AG04450 (cell line): ENCODE results near the gene CXXC4. TPM values are rescaled to one million over a fixed set of nuclear protein-coding genes. Genes with fewer than 3 reads are reported as not detected.

Experiments used
- CTCF ChIA-PET: fragments of 300-600, 350-600 bp; formaldehyde crosslinking; extraction: SDS; loops from one replicate; lab custom pipeline; 2022; ENCODE audit warnings: antibody characterized with exemption, inconsistent platforms; lab: Charles Lee
- POLR2A ChIA-PET: fragments of 350-600 bp; formaldehyde crosslinking; extraction: SDS; loops from one replicate; lab custom pipeline; 2021; ENCODE audit warnings: antibody characterized with exemption, inconsistent platforms; lab: Yijun Ruan, JAX
- DNase-seq: peaks from one replicate; pipeline ENCODE4 v3.0.0-alpha.2; 2011; ENCODE audit warnings: low read depth, low spot score
- H3K27ac ChIP-seq: one replicate; pipeline ENCODE4 v1.5.1; 2012; ENCODE audit warnings: low read depth, low read length, control low read depth
- H3K27me3 ChIP-seq: one replicate; pipeline ENCODE4 v1.6.0; 2012; ENCODE audit warnings: low read length; ENCODE audit not compliant: control insufficient read depth, insufficient read depth
- H3K4me3 ChIP-seq: 2 replicates; pipeline ENCODE4 v1.5.1; 2011; ENCODE audit warnings: mild to moderate bottlenecking, low read depth, low read length, control low read depth
- H3K9me3 ChIP-seq: 2 replicates; pipeline ENCODE4 v1.5.1; 2012; ENCODE audit warnings: low read length; ENCODE audit not compliant: control insufficient read depth, insufficient read depth
- polyA plus RNA-seq: library from polyadenylated mRNA; depleted of rRNA; stranded (reverse); fragments of >200 nt; gene quantifications from 2 replicates; pipeline ENCODE4 v1.2.3, GENCODE V29; 2011
- TF ChIP-seq, protein P1 (sequence below): IDR thresholded peaks from 2 replicates; pipeline ENCODE4 v1.5.1; 2011; ENCODE audit warnings: low read depth, low read length, control low read depth, inconsistent platforms

The CXXC4 gene
- polyA plus RNA-seq, 1 experiment, result 0.02 TPM

DNA sequence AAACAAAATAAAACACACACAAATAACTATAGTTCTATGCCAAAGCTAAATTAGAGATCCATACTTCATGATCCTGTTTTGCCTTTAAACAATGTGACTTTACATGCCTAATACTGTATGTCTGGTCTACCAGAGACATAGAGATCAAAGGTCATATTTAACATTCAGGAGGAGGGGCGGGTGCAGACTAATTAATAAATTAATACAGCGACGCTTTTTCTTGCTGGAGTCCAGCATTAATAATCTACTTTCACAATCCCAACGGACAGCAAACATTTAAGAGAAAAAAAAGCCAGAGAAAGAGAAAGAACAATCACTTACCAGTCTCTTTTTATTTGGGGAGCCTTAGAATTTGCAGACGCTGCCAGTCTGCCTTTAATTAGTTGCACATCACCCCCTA lies 509 bp downstream of the CXXC4 start:
- TF ChIP-seq, protein P1, sequence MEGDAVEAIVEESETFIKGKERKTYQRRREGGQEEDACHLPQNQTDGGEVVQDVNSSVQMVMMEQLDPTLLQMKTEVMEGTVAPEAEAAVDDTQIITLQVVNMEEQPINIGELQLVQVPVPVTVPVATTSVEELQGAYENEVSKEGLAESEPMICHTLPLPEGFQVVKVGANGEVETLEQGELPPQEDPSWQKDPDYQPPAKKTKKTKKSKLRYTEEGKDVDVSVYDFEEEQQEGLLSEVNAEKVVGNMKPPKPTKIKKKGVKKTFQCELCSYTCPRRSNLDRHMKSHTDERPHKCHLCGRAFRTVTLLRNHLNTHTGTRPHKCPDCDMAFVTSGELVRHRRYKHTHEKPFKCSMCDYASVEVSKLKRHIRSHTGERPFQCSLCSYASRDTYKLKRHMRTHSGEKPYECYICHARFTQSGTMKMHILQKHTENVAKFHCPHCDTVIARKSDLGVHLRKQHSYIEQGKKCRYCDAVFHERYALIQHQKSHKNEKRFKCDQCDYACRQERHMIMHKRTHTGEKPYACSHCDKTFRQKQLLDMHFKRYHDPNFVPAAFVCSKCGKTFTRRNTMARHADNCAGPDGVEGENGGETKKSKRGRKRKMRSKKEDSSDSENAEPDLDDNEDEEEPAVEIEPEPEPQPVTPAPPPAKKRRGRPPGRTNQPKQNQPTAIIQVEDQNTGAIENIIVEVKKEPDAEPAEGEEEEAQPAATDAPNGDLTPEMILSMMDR, result no peak
- no peak overlapping the region; the same call in 1 of the 2 replicates for H3K4me3 ChIP-seq
- no peaks in the 10 kb centered on the region for H3K9me3 ChIP-seq
- ChIA-PET CTCF (interaction anchor here (0.6 to 0.7 kb wide), 2 partner anchors 22 to 368 kb away, joined by 8 read pairs; no protein-coding TSS in a partner anchor), POLR2A (no interaction called here)
- DNase-seq, result no peak
- H3K27me3 ChIP-seq, result no peaks in the 10 kb centered on the region
- no peak overlapping the region for H3K27ac ChIP-seq

DNA sequence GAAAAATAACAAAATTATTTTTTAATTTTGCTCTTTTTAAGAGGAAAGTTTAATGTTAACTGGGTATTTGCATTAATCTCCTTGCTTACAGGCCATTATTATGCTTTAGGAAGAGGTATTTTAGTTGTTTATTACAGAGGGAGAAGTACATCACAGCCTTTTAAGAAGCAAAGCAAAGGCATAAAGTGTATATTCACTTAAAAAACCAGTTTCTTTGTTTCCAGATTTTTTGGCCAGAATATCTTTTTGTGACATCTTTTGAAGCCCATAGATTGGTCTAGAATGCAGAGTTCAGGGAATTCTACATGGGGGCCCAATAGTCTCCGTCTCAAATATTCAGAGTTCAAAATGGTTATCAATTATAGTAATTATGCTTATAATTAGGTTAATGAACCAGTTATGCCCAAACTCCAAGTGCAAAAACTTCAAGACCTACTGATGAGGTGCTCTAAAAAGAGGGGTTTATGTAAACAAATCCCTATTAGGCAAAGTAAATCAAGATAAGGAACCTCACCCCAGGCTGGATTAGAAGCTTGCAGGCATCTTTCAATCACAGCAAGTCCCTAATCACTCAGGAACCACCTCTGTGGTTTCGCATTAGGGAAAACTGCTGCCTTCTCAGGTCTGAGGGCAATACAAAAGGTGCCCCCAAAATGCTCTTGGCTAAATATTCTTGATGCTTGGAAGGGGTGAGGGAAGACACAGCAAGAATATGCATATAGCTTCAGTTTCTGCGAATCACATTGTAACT lies 1.4 kb downstream of the CXXC4 start:
- Histone ChIP-seq H3K9me3 (no peaks in the 10 kb centered on the region), H3K4me3 (no peak overlapping the region), H3K27me3 (no peaks in the 10 kb centered on the region), H3K27ac (no peak overlapping the region)
- DNase-seq, result no peak
- CTCF ChIA-PET, result no interaction called here
- TF ChIP-seq, protein P1, result no peak
- POLR2A ChIA-PET, result no interaction called here

DNA sequence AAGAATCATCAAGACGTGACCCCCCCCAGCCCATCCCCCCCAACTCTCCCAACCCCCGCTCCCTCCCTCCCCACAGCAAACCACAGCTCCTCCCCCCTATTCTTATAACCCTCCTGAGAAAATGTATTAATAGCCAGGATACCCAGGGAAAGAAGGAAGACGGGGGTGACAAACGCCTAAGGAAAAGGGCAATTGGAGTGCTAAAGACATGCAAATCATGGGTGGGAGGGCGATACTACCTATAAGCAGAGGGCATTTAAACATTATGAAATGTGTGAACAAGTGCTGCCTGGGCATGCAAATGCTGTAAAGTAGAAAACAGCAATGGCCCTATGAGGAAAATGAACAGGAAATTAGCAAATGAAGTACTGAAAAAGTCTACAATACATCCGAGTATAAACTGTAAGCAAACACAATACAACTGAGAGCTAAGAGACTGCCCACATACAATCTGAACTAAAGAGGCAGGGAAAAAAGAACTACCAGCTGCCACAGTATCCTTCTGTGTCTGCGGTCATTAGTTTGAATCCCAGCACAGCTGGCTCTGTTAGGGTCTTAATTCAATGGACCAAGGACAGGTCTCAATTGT lies 2.4 kb downstream of the CXXC4 start:
- POLR2A ChIA-PET, result no interaction called here
- Histone ChIP-seq H3K27me3 (no peaks in the 10 kb centered on the region), H3K9me3 (no peaks in the 10 kb centered on the region), H3K27ac (no peak overlapping the region), H3K4me3 (no peak overlapping the region; the same call in 1 of the 2 replicates)
- TF ChIP-seq, protein P1, result no peak
- CTCF ChIA-PET, result no interaction called here
- no peak for DNase-seq

DNA sequence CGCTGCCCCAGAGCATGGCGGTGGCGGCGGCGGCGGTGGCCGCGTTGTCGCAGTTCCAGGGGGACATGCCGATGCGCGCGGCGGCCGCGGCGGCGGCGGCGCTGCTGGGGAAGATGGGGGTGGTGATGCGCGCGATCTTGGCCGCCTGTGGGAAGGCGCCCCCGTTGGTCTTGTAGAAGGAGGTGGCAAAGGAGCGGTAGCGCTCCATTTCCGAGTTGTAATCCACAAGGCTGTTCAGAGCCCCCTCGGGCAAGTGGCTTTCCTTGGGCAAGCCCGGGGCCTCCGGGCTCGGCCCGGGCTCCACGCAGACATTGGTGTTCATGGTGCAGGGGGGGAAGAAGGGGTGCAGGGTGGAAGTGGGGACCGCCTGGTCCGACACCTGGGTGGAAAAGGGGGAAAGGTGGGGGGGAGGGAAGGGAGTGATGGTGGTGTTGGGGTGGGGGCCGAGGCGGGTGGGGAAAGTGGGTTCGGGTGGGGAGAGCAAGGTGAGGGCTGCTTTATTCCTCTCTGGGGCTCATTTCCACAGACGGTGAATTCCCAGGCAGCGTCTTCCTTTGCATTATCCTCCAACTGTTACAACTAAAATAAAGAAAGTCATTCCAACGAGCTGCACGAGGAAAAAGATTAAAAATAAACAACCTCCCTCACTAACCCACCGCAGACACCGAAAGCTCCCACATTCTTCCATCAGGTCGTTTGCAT lies 3.1 kb downstream of the CXXC4 start:
- CTCF ChIA-PET, result no interaction called here
- DNase-seq, result no peak

More for the DNA sequence above, 3.1 kb downstream of the CXXC4 start:
- Histone ChIP-seq H3K9me3 (no peaks in the 10 kb centered on the region), H3K4me3 (peak overlapping the region; percentile 62), H3K27me3 (no peaks in the 10 kb centered on the region), H3K27ac (no peak overlapping the region)
- POLR2A ChIA-PET, result no interaction called here
- TF ChIP-seq, protein P1, result no peak
